ENCODE data around the gene IL26. TPM values are rescaled to one million over a fixed set of nuclear protein-coding genes. Genes with fewer than 3 reads are reported as not detected.

Gene IL26
- polyA plus RNA-seq, 1 donor from 2014 or later = not detected

DNA sequence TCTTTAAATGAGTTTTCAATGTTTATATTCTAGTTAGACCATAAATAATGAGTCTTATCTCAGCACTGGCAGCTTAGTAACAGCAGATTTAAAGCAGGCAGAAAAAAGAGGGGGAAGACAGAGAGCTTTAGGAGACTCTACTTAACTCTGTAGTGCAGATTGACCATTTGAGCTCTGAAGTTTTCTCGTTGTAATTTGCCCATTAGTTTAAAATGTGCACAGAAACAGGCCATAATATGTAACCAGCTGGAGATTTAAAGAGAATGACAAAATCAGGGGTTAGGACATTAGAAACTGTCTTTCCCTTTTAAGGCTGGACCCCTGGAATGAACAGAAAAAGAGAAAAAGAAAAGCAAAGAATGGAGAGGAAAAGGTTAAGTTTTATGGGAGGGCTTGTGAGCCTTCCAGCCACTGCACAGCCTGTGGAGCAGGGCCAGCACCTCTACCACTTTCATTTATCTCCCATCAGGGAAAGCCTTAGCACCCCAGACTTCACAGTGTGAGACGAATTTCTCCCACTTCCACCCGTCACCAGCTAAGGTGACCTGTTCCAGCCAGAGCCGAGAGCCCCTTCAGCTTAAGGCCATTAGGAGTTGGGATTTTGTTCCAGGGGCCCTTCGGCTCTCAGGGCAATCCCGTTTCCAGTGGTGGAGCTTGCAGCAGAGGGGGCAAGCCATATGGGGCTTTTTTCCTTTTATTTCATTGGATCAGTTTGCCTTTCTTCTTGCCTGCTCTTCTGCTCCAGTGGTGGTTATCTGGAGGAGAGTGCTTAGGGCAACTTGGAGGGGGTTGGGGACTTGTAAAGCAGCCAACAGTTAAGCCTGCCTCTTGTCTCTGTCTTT, 19.8 kb upstream of the IL26 start:
- Histone ChIP-seq H3K36me3 (ENCODE audit: insufficient read depth, low read length) (no peaks in the 10 kb centered on the region), H3K9me2 (ENCODE audit: insufficient read depth, low read length) (no peaks in the 10 kb centered on the region), H3K4me2 (ENCODE audit: low read length) (no peak overlapping the region), H2AFZ (ENCODE audit: low read depth, low read length) (no peak overlapping the region), H3K9me3 (ENCODE audit: low read length) (no peaks in the 10 kb centered on the region), H4K20me1 (ENCODE audit: insufficient read depth) (no peaks in the 10 kb centered on the region), H3K9ac (ENCODE audit: low read length) (no peak overlapping the region), H3K27me3 (ENCODE audit: insufficient read depth, low read depth, low read length) (no peaks in the 10 kb centered on the region), H3K27ac (ENCODE audit: low read length) (no peak overlapping the region), H3F3A (ENCODE audit: insufficient read depth, low read length, poor library complexity, severe bottlenecking) (no peaks in the 10 kb centered on the region), H3K79me2 (replicated peaks; ENCODE audit: insufficient read depth, low read length) (no peaks in the 10 kb centered on the region), H3K4me3 (ENCODE audit: low read length) (no peak overlapping the region)
- no peak for TF ChIP-seq EZH2 (IDR thresholded peaks at IDR 0.05; ENCODE audit: borderline replicate concordance, insufficient read depth, low read length, poor library complexity, severe bottlenecking)
- no peak for TF ChIP-seq RAD21 (conservative IDR thresholded peaks at IDR 0.05)
- TF ChIP-seq POLR2AphosphoS5 (IDR thresholded peaks at IDR 0.05) = no peak
- TF ChIP-seq TAF1 (IDR thresholded peaks at IDR 0.05; ENCODE audit: low read depth) = no peak
- TF ChIP-seq, protein P1, sequence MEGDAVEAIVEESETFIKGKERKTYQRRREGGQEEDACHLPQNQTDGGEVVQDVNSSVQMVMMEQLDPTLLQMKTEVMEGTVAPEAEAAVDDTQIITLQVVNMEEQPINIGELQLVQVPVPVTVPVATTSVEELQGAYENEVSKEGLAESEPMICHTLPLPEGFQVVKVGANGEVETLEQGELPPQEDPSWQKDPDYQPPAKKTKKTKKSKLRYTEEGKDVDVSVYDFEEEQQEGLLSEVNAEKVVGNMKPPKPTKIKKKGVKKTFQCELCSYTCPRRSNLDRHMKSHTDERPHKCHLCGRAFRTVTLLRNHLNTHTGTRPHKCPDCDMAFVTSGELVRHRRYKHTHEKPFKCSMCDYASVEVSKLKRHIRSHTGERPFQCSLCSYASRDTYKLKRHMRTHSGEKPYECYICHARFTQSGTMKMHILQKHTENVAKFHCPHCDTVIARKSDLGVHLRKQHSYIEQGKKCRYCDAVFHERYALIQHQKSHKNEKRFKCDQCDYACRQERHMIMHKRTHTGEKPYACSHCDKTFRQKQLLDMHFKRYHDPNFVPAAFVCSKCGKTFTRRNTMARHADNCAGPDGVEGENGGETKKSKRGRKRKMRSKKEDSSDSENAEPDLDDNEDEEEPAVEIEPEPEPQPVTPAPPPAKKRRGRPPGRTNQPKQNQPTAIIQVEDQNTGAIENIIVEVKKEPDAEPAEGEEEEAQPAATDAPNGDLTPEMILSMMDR (IDR thresholded peaks at IDR 0.05; ENCODE audit: poor library complexity, severe bottlenecking) = no peak
- TF ChIP-seq, protein P2, sequence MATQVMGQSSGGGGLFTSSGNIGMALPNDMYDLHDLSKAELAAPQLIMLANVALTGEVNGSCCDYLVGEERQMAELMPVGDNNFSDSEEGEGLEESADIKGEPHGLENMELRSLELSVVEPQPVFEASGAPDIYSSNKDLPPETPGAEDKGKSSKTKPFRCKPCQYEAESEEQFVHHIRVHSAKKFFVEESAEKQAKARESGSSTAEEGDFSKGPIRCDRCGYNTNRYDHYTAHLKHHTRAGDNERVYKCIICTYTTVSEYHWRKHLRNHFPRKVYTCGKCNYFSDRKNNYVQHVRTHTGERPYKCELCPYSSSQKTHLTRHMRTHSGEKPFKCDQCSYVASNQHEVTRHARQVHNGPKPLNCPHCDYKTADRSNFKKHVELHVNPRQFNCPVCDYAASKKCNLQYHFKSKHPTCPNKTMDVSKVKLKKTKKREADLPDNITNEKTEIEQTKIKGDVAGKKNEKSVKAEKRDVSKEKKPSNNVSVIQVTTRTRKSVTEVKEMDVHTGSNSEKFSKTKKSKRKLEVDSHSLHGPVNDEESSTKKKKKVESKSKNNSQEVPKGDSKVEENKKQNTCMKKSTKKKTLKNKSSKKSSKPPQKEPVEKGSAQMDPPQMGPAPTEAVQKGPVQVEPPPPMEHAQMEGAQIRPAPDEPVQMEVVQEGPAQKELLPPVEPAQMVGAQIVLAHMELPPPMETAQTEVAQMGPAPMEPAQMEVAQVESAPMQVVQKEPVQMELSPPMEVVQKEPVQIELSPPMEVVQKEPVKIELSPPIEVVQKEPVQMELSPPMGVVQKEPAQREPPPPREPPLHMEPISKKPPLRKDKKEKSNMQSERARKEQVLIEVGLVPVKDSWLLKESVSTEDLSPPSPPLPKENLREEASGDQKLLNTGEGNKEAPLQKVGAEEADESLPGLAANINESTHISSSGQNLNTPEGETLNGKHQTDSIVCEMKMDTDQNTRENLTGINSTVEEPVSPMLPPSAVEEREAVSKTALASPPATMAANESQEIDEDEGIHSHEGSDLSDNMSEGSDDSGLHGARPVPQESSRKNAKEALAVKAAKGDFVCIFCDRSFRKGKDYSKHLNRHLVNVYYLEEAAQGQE (IDR thresholded peaks at IDR 0.05; ENCODE audit: borderline replicate concordance) = no peak

DNA sequence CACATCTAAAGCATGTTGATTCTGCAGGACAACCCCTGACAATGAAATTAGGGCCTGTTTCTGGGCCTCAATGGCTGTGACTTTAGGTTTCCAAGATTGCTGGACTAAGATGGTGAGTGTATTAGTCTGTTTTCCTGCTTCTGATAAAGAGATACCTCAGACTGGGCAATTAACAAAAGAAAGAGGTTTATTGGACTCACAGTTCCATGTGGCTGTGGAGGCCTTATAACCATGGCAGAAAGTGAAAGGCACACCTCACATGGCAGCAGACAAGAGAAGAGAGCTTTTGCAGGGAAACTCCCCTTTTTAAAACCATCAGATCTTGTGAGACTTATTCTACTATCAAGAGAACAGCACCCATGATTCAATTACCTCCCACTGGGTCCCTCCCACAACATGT, 17.2 kb upstream of the IL26 start:
- Histone ChIP-seq H3K9me3 (ENCODE audit: low read length) (no peaks in the 10 kb centered on the region), H3K4me2 (ENCODE audit: low read length) (no peak overlapping the region), H3K27ac (ENCODE audit: low read length) (no peak overlapping the region), H3K79me2 (replicated peaks; ENCODE audit: insufficient read depth, low read length) (no peaks in the 10 kb centered on the region), H4K20me1 (ENCODE audit: insufficient read depth) (no peaks in the 10 kb centered on the region), H3K9ac (ENCODE audit: low read length) (no peak overlapping the region), H3K27me3 (ENCODE audit: insufficient read depth, low read depth, low read length) (no peaks in the 10 kb centered on the region), H3F3A (ENCODE audit: insufficient read depth, low read length, poor library complexity, severe bottlenecking) (no peaks in the 10 kb centered on the region), H3K9me2 (ENCODE audit: insufficient read depth, low read length) (no peaks in the 10 kb centered on the region), H3K36me3 (ENCODE audit: insufficient read depth, low read length) (no peaks in the 10 kb centered on the region), H3K4me3 (ENCODE audit: low read length) (no peak overlapping the region), H2AFZ (ENCODE audit: low read depth, low read length) (no peak overlapping the region)
- no peak for TF ChIP-seq MXI1 (conservative IDR thresholded peaks at IDR 0.05; ENCODE audit: poor library complexity, severe bottlenecking)
- no peak for TF ChIP-seq SMC3 (conservative IDR thresholded peaks at IDR 0.05; ENCODE audit: poor library complexity)
- TF ChIP-seq, protein P2 (IDR thresholded peaks at IDR 0.05; ENCODE audit: borderline replicate concordance) = no peak
- TF ChIP-seq TAF1 (IDR thresholded peaks at IDR 0.05; ENCODE audit: low read depth) = no peak
- no peak for TF ChIP-seq POLR2AphosphoS5 (IDR thresholded peaks at IDR 0.05)
- TF ChIP-seq EP300 (conservative IDR thresholded peaks at IDR 0.05; ENCODE audit: poor library complexity, severe bottlenecking) = no peak
- TF ChIP-seq EZH2 (IDR thresholded peaks at IDR 0.05; ENCODE audit: borderline replicate concordance, insufficient read depth, low read length, poor library complexity, severe bottlenecking) = no peak
- no peak for TF ChIP-seq RAD21 (conservative IDR thresholded peaks at IDR 0.05)
- TF ChIP-seq, protein P1 (IDR thresholded peaks at IDR 0.05; ENCODE audit: poor library complexity, severe bottlenecking) = no peak

All from neural cell (in vitro differentiated cells).